Neuronal stem cell (in vitro differentiated cells): ENCODE data around the gene AGBL4.

Source experiments
- DNase-seq: peaks from one replicate; pipeline ENCODE4 v3.0.0-alpha.2; 2013; ENCODE audit warnings: low spot score
- H2AFZ ChIP-seq: one replicate; pipeline ENCODE4 v1.6.1; 2013; ENCODE audit warnings: mild to moderate bottlenecking, low read length, inconsistent platforms
- H2AK5ac ChIP-seq: 2 replicates; pipeline ENCODE4 v1.6.1; 2013; ENCODE audit warnings: low read depth, mild to moderate bottlenecking, inconsistent platforms, low read length, moderate library complexity, mixed read lengths
- H2BK120ac ChIP-seq: 2 replicates; pipeline ENCODE4 v1.6.1; 2013; ENCODE audit warnings: low read depth, mild to moderate bottlenecking, inconsistent platforms, low read length, moderate library complexity, mixed read lengths
- H2BK12ac ChIP-seq: one replicate; pipeline ENCODE4 v1.6.1; 2013; ENCODE audit warnings: low read length, inconsistent platforms
- H2BK15ac ChIP-seq: 2 replicates; pipeline ENCODE4 v1.6.1; 2013; ENCODE audit warnings: mild to moderate bottlenecking, low read length, inconsistent platforms, mixed read lengths
- H2BK5ac ChIP-seq: one replicate; pipeline ENCODE4 v1.6.1; 2013; ENCODE audit warnings: inconsistent platforms, mild to moderate bottlenecking, low read length, moderate library complexity
- H3K14ac ChIP-seq: one replicate; pipeline ENCODE4 v1.6.1; 2013; ENCODE audit warnings: low read length, inconsistent platforms
- H3K18ac ChIP-seq: 2 replicates; pipeline ENCODE4 v1.6.1; 2013; ENCODE audit warnings: low read length, inconsistent platforms
- H3K23ac ChIP-seq: 2 replicates; pipeline ENCODE4 v1.6.1; 2013; ENCODE audit warnings: low read depth, mild to moderate bottlenecking, mixed read lengths, low read length, inconsistent platforms; ENCODE audit not compliant: poor library complexity
- H3K27ac ChIP-seq: replicated peaks from 3 replicates; pipeline ENCODE4 v1.5.1; 2013; ENCODE audit warnings: low read length, inconsistent platforms
- H3K27me3 ChIP-seq, 3 experiments: 2 replicates each; pipeline ENCODE4 v1.6.1; 2013; ENCODE audit warnings: low read length in 3 of 3, mild to moderate bottlenecking in 2 of 3, inconsistent platforms in 1 of 3, low read depth in 1 of 3, mixed read lengths in 1 of 3, moderate library complexity in 1 of 3; ENCODE audit not compliant: control insufficient read depth in 3 of 3, insufficient read depth in 3 of 3
- H3K36me3 ChIP-seq, 2 donors: replicated peaks in 1 of 2; 2 replicates each; pipeline ENCODE4 v1.6.1; 2013; ENCODE audit warnings: low read length in 2 of 2; ENCODE audit not compliant: control insufficient read depth in 2 of 2, insufficient read depth in 2 of 2
- H3K4ac ChIP-seq: 2 replicates; pipeline ENCODE4 v1.6.1; 2013; ENCODE audit warnings: inconsistent platforms, mild to moderate bottlenecking, low read length, moderate library complexity
- H3K4me1 ChIP-seq, 2 donors: 1 replicate in 1 of 2; 2 replicates in 1 of 2; pipeline ENCODE4 v1.6.1; 2013; ENCODE audit warnings: low read length in 2 of 2, low read depth in 1 of 2; ENCODE audit not compliant: control insufficient read depth in 2 of 2, insufficient read depth in 1 of 2
- H3K4me2 ChIP-seq: one replicate; pipeline ENCODE4 v1.6.1; 2013; ENCODE audit warnings: mild to moderate bottlenecking, low read length, inconsistent platforms; ENCODE audit not compliant: insufficient read depth, poor library complexity, severe bottlenecking
- H3K4me3 ChIP-seq, 2 donors: 2 replicates each; pipeline ENCODE4 v1.5.1; 2013; ENCODE audit warnings: low read length in 2 of 2, mild to moderate bottlenecking in 2 of 2, inconsistent platforms in 1 of 2, moderate library complexity in 1 of 2
- H3K79me1 ChIP-seq: one replicate; pipeline ENCODE4 v1.6.1; 2013; ENCODE audit warnings: low read depth, mild to moderate bottlenecking, inconsistent platforms, low read length, moderate library complexity
- H3K9ac ChIP-seq: one replicate; pipeline ENCODE4 v1.6.1; 2013; ENCODE audit warnings: mild to moderate bottlenecking, low read depth, low read length, inconsistent platforms; ENCODE audit not compliant: poor library complexity
- H3K9me3 ChIP-seq, 2 donors: replicated peaks in 1 of 2; 2 replicates each; pipeline versions ENCODE3 to v1.6.1; 2013; ENCODE audit warnings: low read length in 2 of 2, mild to moderate bottlenecking in 2 of 2, inconsistent platforms in 1 of 2, low read depth in 1 of 2, mixed read lengths in 1 of 2, moderate library complexity in 1 of 2; ENCODE audit not compliant: control insufficient read depth in 2 of 2, insufficient read depth in 1 of 2
- H4K8ac ChIP-seq: one replicate; pipeline ENCODE4 v1.6.1; 2013; ENCODE audit warnings: low read depth, mild to moderate bottlenecking, inconsistent platforms, low read length, moderate library complexity
- H4K91ac ChIP-seq: one replicate; pipeline ENCODE4 v1.6.1; 2013; ENCODE audit warnings: low read length, low read depth, mild to moderate bottlenecking, inconsistent platforms; ENCODE audit not compliant: poor library complexity
- WGBS, 2 donors: extraction: QIAGEN DNeasy Blood & Tissue Kit; methylation state at CpG; one replicate each; pipeline ENCODE4 v1.1.7; 2013; ENCODE audit warnings: missing lambda C conversion rate in 2 of 2, mixed read lengths in 1 of 2; ENCODE audit not compliant: insufficient read length in 2 of 2, insufficient replicate concordance in 1 of 2; ENCODE audit errors: extremely low coverage in 2 of 2; 5-methylcytosine and 5-hydroxymethylcytosine counted together

The AGBL4 gene

GRCh38 chr1:48704736-48705135, 1319.0 kb downstream of the AGBL4 start:
- no peak overlapping the region for H4K91ac ChIP-seq
- H2BK5ac ChIP-seq = no peak overlapping the region
- no peak overlapping the region for H2AFZ ChIP-seq
- H3K27me3 ChIP-seq = peaks cover 0 to 7% (median 0%) of the 10 kb centered on the region in 3 experiments
- no peak overlapping the region for H3K18ac ChIP-seq
- no peak overlapping the region for H2AK5ac ChIP-seq
- no peak overlapping the region for H3K9ac ChIP-seq
- no peaks in the 10 kb centered on the region for H3K79me1 ChIP-seq
- H2BK12ac ChIP-seq = no peak overlapping the region
- H3K4me1 ChIP-seq = no peaks in the 10 kb centered on the region
- H3K4me2 ChIP-seq = no peak overlapping the region
- no peak overlapping the region for H3K4me3 ChIP-seq
- no peak overlapping the region for H2BK120ac ChIP-seq
- H3K23ac ChIP-seq = no peak overlapping the region
- H3K27ac ChIP-seq = no peak overlapping the region
- no peaks in the 10 kb centered on the region for H3K36me3 ChIP-seq
- H3K4ac ChIP-seq = no peak overlapping the region
- no CpG with 5 or more reads among the region's 6 CpGs for WGBS, 2 donors
- H4K8ac ChIP-seq = no peak overlapping the region
- no peak overlapping the region for H2BK15ac ChIP-seq
- no peak overlapping the region for H3K14ac ChIP-seq
- no peak for DNase-seq
- H3K9me3 ChIP-seq = no peaks in the 10 kb centered on the region

- DNase-seq = no peak
- Histone ChIP-seq H3K23ac (no peak overlapping the region), H3K27ac (no peak overlapping the region), H3K27me3 (peaks cover 0 to 11% (median 0%) of the 10 kb centered on the region in 3 experiments), H2AFZ (no peak overlapping the region), H3K79me1 (no peaks in the 10 kb centered on the region), H3K4me2 (no peak overlapping the region), H3K4ac (no peak overlapping the region), H2AK5ac (no peak overlapping the region), H4K91ac (no peak overlapping the region), H2BK15ac (no peak overlapping the region), H3K4me3 (no peak overlapping the region), H2BK120ac (no peak overlapping the region), H3K36me3 (no peaks in the 10 kb centered on the region), H2BK12ac (no peak overlapping the region), H2BK5ac (no peak overlapping the region), H3K9ac (no peak overlapping the region), H3K9me3 (no peaks in the 10 kb centered on the region), H3K14ac (no peak overlapping the region), H3K18ac (no peak overlapping the region), H3K4me1 (no peaks in the 10 kb centered on the region), H4K8ac (no peak overlapping the region)
- WGBS, 2 donors = no CpG with 5 or more reads among the region's 2 CpGs
These were observed 1322.3 kb downstream of the AGBL4 start for GRCh38 chr1:48701445-48701844.

GRCh38 chr1:48697066-48697707, 1326.6 kb downstream of the AGBL4 start:
- H3K27me3 ChIP-seq = peaks cover 0 to 26% (median 0%) of the 10 kb centered on the region in 3 experiments

GRCh38 chr1:48695161-48695560, 1328.6 kb downstream of the AGBL4 start:
- Histone ChIP-seq H3K4me2 (no peak overlapping the region), H2BK15ac (no peak overlapping the region), H3K27ac (no peak overlapping the region), H3K18ac (no peak overlapping the region), H3K23ac (no peak overlapping the region), H3K9me3 (no peaks in the 10 kb centered on the region), H2AFZ (no peak overlapping the region), H4K8ac (no peak overlapping the region), H3K27me3 (peaks cover 0 to 41% (median 0%) of the 10 kb centered on the region in 3 experiments), H4K91ac (no peak overlapping the region), H2AK5ac (no peak overlapping the region), H3K36me3 (no peaks in the 10 kb centered on the region), H3K4me1 (no peaks in the 10 kb centered on the region), H3K14ac (no peak overlapping the region), H2BK120ac (no peak overlapping the region), H3K79me1 (no peaks in the 10 kb centered on the region), H2BK12ac (no peak overlapping the region), H2BK5ac (no peak overlapping the region), H3K9ac (no peak overlapping the region), H3K4ac (no peak overlapping the region), H3K4me3 (no peak overlapping the region)
- no peak for DNase-seq
- no CpG with 5 or more reads among the region's 2 CpGs for WGBS, 2 donors

More at GRCh38 chr1:48697066-48697707, 1326.6 kb downstream of the AGBL4 start:
- no peak overlapping the region for H2BK12ac ChIP-seq
- no peak overlapping the region for H2BK5ac ChIP-seq
- H3K79me1 ChIP-seq = no peaks in the 10 kb centered on the region
- no peaks in the 10 kb centered on the region for H3K4me1 ChIP-seq
- no CpG with 5 or more reads among the region's 5 CpGs for WGBS, 2 donors
- no peak overlapping the region for H2BK120ac ChIP-seq
- no peak overlapping the region for H2BK15ac ChIP-seq
- H3K9me3 ChIP-seq = no peaks in the 10 kb centered on the region
- H3K4me2 ChIP-seq = no peak overlapping the region
- no peak overlapping the region for H2AK5ac ChIP-seq
- H4K91ac ChIP-seq = no peak overlapping the region
- no peak overlapping the region for H3K18ac ChIP-seq
- no peak overlapping the region for H3K14ac ChIP-seq
- no peak overlapping the region for H3K23ac ChIP-seq
- H3K4ac ChIP-seq = no peak overlapping the region
- H4K8ac ChIP-seq = no peak overlapping the region
- H2AFZ ChIP-seq = no peak overlapping the region
- DNase-seq = peak; percentile 73
- H3K36me3 ChIP-seq = no peaks in the 10 kb centered on the region
- no peak overlapping the region for H3K9ac ChIP-seq
- no peak overlapping the region for H3K27ac ChIP-seq
- H3K4me3 ChIP-seq = no peak overlapping the region
